Measurements from ENCODE around the gene LCORL.

DNA sequence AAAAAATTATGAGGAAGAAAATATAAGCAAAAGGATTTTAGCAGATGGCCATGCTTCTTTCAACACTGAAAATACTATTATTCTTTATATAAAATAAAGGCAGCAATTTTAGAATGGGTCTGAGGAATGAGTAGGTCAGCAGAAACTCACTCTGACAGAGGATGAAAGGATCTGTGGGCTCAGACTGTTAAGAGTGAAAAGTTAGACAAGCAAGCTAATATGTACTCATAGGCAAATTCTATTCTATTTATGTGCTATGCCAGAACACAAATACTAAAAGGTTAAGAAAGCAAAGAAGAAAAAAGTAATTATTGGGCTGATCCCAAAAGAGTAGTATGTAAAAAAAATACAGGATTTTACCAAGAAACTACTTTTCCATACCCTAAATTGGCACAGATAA is 13.9 kb downstream of the LCORL start:
- TF ChIP-seq POLR2AphosphoS5 (IDR thresholded peaks at IDR 0.05; ENCODE audit: low read depth) (no peak), GABPA (IDR thresholded peaks at IDR 0.05; ENCODE audit: low read depth) (no peak), CTCF (IDR thresholded peaks at IDR 0.05; ENCODE audit: insufficient read depth, low read length) (no peak)
